GM21447 (cell line): ENCODE data around the gene PPP2R2C.

Experiments used
- ATAC-seq: cut with Tn5 transposase; IDR thresholded peaks from one replicate; pipeline ENCODE4 v1.9.1; 2021; ENCODE audit not compliant: unreplicated experiment

The PPP2R2C gene

DNA sequence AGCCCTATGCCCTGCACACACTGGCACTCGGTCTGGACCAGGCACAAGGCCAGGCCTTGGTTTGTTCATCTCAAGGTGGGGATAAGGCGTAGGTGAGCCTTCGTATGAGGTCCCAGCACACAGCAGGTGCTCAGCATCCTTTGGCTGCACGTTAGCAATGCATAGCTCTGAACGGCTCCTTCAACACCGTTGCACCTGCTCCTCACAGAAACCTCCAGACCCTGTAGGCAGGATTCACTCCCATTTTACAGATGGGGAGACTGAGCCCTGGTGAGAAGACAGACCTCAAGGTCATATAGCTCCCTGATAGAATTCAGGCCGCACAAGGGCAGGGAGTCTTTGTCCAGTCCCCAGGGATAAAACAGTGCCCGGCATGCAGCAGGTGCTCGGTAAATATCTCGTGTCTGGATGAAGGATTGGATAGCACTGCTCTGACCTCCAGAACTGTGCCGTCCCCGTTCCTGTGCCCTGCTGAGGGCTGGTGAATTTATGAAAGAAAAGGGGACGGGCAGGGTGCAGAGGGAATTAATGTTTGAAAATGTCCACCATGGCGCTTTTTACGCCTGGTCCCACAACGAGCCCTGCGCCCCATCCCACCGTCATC lies 2.4 kb downstream of the PPP2R2C start:
- no peak for ATAC-seq

- ATAC-seq, result no peak
Measured at GRCh38 chr4:6469144-6469543, 3.3 kb downstream of the PPP2R2C start.

- no peak for ATAC-seq
Measured at GRCh38 chr4:6468376-6468775, 4.0 kb downstream of the PPP2R2C start.

- ATAC-seq, result no peak
Measured at GRCh38 chr4:6467600-6467999, 4.8 kb downstream of the PPP2R2C start.

GRCh38 chr4:6466756-6467381 lies 5.5 kb downstream of the PPP2R2C start:
- no peak for ATAC-seq

GRCh38 chr4:6465955-6466354 lies 6.5 kb downstream of the PPP2R2C start:
- ATAC-seq, result no peak

DNA sequence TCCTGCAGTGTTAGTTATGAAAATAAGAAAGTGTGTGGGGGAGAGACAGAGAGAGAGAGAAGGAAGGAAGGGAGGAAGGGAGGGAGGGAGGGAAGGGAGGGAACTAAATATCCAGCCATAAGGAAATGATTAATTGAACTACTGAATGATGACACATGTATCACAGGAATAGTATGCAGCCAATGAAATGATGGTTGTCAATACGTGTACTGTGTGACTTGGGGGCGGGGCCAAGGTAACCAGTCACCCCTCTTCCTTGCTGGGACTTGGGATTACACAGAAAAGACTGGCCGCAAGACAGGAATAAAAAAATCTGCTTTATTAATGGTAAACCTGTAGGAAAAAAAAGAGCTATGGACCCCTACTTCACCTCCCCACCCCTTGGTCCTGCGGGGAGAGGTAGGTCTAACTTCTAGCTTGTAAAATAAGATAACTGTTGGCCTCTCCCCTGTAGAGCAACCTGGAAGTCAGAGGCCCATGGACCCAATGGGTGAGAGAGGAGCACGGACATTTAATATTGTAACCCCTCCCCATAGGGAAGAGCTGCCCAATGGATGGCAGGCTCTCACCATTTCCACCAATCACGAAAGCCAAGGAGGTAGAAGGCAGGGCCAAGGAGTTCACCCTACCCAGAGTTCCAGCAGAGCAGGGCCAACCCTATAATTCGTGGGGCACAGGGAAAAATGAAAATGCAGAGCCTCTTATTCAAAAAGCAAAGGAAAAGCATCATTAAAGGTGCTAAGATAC lies 7.4 kb downstream of the PPP2R2C start:
- no peak for ATAC-seq

- no peak for ATAC-seq
Measured at GRCh38 chr4:6463311-6464289, 8.8 kb downstream of the PPP2R2C start.

GRCh38 chr4:6461301-6462165 lies 10.9 kb downstream of the PPP2R2C start:
- ATAC-seq, result no peak

GRCh38 chr4:6460876-6461275 lies 11.5 kb downstream of the PPP2R2C start:
- ATAC-seq, result no peak

- ATAC-seq, result no peak
Measured at GRCh38 chr4:6458528-6458927, 13.9 kb downstream of the PPP2R2C start.

DNA sequence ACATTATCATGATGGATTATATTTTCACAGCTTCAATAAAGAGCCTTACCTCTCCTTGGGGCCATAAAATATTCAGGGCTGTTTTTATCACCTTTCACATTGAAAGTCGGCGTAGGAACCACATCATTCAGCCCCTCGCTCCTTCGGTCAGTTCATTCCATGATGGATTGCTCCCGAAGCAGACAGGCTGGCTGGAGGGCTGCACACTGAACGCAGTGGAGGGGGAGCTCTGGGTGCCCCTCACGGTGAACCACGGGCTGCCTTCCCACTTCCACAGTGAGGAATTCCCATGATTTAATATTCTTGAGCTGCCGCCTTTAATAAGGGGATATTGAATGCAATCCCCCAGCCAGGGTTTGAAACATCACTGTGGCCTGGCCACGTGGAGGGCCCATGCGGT lies 16.0 kb downstream of the PPP2R2C start:
- no peak for ATAC-seq

DNA sequence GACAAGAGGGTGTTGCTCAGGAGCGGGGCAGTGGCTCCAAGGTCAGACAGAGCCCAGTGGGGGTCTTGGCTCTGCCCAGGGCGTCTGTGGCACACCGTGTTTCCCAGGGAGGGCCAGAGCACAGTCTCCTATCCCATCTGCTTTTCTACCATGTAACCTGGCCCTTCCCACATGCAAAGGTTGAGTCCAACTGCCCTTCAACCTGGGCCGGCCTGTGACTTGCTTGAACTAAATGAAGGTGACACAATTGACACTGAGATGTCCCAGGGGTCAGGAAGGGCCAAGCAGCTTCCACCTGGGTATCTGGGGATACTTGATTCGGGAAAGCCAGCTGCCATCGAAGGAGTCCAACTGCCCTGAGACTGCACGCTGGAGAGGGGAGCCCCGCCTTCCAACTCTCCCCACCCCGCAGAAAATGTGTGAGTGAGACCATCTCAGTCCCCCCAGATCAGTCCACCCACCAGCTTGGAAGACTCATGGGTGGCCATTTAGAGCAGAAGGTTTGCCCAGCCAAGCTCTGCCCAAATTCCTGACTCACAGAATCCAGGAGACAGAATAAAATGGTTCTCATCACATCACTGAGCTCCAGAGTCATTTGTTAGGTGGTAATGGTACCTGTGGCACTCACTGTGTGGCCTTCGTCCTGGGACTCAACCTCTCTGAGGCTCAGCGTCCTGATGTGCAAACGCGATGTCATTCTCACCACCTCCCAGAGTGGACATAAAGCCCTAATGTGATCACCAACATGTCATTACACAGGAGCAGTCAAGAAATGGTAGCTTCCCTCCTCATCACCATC lies 18.1 kb downstream of the PPP2R2C start:
- no peak for ATAC-seq

DNA sequence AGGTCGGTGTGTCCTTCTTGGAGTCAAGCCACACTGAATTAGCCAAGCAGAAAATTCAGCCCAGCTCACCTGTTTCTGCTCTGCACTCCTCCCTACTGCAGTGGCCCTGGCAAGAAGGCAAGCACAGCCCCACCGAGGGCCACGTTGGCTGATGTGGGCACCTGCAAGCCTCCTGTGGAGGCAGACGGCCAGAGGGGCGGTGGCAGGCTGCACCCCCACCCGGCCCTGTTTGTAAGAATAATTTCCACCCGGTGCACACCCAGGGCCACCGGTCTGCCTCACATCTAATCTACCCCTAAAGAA lies 18.8 kb downstream of the PPP2R2C start:
- ATAC-seq, result no peak

DNA sequence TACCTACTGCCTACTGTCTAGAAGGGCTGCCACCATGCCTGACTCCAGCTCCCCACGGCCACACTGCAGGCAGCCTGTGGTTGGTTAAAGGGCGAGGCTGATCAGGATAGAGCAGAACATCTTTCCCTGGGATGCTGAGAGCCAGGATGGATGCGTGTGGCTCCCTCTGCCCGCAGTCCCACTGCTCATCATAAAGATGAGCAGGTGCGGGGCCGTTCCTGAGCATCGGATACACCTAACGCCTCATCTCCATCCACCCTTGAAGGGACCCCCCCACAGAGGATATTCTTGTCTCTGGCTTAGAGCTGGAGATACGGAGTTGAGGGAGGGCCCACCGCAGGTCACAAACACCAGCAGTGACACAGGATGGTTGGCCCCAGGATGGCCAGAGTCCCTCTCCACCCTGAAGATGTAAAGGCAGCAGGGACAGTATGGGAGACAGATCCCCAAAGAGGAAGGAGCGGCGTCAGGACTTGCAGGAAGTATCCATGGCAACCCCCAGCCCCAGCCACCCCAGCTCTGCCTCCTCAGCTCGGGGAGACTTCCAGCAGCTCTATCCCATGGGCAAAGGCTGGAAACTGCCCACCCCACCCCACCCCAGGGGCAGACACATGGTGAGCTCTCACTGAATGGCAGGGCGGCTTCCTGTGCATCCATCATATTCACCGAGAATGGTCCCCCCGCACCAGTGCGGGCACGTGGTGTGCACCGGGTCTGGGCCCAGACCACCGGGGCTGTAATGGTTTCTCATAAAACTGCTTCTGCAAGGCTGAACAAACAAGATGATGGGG lies 19.3 kb downstream of the PPP2R2C start:
- no peak for ATAC-seq

- ATAC-seq, result no peak
Measured at GRCh38 chr4:6452116-6452896, 20.1 kb downstream of the PPP2R2C start.

GRCh38 chr4:6451309-6451708 lies 21.1 kb downstream of the PPP2R2C start:
- no peak for ATAC-seq

DNA sequence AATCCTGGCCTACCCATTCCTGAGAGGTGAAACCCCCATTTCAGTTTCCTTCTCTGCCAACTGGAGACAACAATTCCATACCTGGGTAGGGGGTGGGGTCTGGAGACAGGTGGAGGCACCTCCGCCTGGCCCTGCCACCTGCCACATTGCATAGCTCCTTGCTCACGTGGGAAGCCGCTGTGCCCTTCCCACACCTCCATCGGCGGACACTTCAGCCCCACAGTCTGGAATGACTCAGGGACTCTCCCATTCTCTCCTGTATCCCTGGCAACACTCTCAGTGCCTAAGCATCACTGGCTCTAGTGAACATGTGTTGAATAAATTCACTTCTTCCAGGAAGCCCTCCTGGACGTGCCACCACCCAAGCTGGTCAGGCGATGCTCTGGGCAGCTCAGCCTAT lies 21.7 kb downstream of the PPP2R2C start:
- no peak for ATAC-seq
